ENCODE measurements around the gene KCNIP4.
"Not testable (repeated sequence)": the region's sequence is repeated elsewhere in the genome, so short reads cannot be mapped to it uniquely, and the experiment has no call there.

KCNIP4 gene

DNA sequence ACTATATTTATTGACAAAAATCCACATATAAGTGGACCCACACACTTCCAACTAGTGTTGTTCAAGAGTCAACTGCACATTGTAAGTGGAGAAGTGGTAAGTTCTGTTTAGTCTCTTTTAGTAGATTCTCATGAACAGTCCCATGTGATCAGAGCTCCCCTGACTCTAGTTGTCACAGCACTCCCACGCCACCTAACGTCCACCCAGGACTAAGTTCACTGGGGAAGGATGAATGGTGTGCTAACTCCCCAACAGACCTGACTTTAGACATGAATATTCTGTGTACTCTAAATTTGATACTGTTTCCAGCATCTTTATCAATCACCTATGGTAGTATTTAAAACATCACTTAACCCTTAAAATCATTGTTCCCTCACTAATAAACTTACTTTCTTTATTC lies 1188.5 kb downstream of the KCNIP4 start:
- DNase-seq: no peak
- H3K27me3 Mint-ChIP-seq (ENCODE audit: low read depth, poor library complexity): no peaks in the 10 kb centered on the region
- no peak overlapping the region for H3K4me3 Mint-ChIP-seq

DNA sequence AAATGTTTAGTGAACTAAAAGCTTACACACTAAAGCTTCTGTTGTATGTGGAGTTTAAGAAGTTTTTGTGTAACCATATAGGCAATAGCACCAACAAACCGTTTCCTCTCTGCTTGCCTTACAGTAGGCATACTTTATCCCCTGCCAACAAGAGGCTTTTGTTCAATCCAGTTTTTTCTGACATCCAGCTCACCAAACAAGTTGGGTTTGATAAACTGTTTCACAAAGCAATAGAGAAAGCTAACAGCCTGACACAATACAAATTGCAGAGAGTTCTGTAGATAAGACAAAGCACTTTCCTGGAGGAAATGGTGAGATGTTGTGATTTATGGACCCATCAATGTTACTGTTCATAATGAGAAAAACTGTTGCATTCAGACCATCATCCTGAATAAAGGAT lies 1194.5 kb downstream of the KCNIP4 start:
- no peaks in the 10 kb centered on the region for H3K4me1 Mint-ChIP-seq
- DNase-seq: no peak
- no peaks in the 10 kb centered on the region for H3K27me3 Mint-ChIP-seq (ENCODE audit: low read depth, poor library complexity)
- peaks cover 35% of the 10 kb centered on the region for H3K36me3 Mint-ChIP-seq (ENCODE audit: low read depth)
- H3K9me3 Mint-ChIP-seq: no peaks in the 10 kb centered on the region
- TF ChIP-seq, protein P1, sequence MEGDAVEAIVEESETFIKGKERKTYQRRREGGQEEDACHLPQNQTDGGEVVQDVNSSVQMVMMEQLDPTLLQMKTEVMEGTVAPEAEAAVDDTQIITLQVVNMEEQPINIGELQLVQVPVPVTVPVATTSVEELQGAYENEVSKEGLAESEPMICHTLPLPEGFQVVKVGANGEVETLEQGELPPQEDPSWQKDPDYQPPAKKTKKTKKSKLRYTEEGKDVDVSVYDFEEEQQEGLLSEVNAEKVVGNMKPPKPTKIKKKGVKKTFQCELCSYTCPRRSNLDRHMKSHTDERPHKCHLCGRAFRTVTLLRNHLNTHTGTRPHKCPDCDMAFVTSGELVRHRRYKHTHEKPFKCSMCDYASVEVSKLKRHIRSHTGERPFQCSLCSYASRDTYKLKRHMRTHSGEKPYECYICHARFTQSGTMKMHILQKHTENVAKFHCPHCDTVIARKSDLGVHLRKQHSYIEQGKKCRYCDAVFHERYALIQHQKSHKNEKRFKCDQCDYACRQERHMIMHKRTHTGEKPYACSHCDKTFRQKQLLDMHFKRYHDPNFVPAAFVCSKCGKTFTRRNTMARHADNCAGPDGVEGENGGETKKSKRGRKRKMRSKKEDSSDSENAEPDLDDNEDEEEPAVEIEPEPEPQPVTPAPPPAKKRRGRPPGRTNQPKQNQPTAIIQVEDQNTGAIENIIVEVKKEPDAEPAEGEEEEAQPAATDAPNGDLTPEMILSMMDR (IDR thresholded peaks at IDR 0.05): no peak
- H3K4me3 Mint-ChIP-seq: no peak overlapping the region
- H3K27ac Mint-ChIP-seq: no peak overlapping the region

More for the DNA sequence above, 1188.5 kb downstream of the KCNIP4 start:
- Mint-ChIP-seq H3K36me3 (ENCODE audit: low read depth) (no peaks in the 10 kb centered on the region), H3K27ac (no peak overlapping the region), H3K9me3 (no peaks in the 10 kb centered on the region), H3K4me1 (no peaks in the 10 kb centered on the region)
- TF ChIP-seq, protein P1 (IDR thresholded peaks at IDR 0.05): no peak

DNA sequence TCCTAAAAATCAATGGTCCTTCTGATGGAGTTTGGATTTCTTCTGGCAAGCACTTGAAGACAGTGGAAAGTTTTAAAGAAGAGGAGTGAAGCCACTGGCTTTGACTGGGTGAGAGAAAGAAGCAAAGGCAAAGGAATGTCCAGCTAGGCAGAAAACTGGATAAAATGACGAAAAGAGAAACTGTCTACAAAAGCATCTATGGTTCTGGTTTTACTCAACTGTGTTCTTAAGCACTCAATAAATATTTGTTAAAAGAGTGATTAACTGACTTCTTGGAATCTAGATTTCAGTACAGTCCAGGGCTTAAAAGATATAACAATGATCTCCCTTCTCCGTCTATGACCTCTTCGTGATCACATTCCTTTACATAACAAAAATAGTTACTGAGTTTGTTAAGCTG lies 1195.9 kb downstream of the KCNIP4 start:
- no peaks in the 10 kb centered on the region for H3K9me3 Mint-ChIP-seq
- no peak overlapping the region for H3K27ac Mint-ChIP-seq
- H3K4me3 Mint-ChIP-seq: no peak overlapping the region
- TF ChIP-seq, protein P1 (IDR thresholded peaks at IDR 0.05): no peak
- no peaks in the 10 kb centered on the region for H3K27me3 Mint-ChIP-seq (ENCODE audit: low read depth, poor library complexity)
- H3K4me1 Mint-ChIP-seq: no peaks in the 10 kb centered on the region
- H3K36me3 Mint-ChIP-seq (ENCODE audit: low read depth): peaks cover 43% of the 10 kb centered on the region
- DNase-seq: no peak

DNA sequence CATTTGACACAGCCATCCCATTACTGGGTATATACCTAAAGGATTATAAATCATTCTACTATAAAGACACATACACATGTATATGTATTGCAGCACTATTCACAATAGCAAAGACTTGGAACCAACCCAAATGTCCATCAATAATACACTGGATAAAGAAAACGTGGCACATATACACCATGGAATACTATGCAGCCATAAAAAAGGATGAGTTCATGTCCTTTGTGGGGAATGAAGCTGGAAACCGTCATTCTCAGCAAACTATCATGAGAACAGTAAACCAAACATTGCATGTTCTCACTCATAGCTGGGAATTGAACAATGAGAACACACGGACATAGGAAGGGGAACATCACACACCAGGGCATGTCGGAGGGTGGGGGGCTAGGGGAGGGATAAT lies 1202.6 kb downstream of the KCNIP4 start:
- H3K4me1 Mint-ChIP-seq; DNase-seq; H3K27me3 Mint-ChIP-seq (ENCODE audit: low read depth, poor library complexity); H3K4me3 Mint-ChIP-seq; H3K27ac Mint-ChIP-seq: not testable (repeated sequence)
- Mint-ChIP-seq H3K36me3 (ENCODE audit: low read depth) (peaks cover 56% of the 10 kb centered on the region), H3K9me3 (peaks cover 42% of the 10 kb centered on the region)

DNA sequence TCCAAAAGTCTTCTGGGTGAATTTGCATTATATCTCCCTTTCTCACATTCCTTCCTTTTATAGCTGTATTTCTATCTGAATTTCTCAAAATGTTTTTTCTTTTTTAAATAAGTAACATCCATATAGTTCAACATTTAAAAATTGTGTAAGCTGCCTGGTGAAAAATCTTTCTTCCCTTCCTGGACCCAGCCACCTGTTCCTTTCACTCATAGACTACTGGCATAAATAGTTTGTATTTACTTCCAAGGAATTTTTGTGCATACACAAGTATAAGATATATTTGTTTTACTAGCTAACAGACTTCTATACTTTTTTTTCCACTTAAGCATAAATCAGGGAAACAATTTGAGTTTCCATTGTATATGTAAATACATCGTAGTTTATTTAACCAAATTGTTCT lies 1212.6 kb downstream of the KCNIP4 start:
- DNase-seq: no peak
- Mint-ChIP-seq H3K27ac (no peak overlapping the region), H3K9me3 (peaks cover 64% of the 10 kb centered on the region)

DNA sequence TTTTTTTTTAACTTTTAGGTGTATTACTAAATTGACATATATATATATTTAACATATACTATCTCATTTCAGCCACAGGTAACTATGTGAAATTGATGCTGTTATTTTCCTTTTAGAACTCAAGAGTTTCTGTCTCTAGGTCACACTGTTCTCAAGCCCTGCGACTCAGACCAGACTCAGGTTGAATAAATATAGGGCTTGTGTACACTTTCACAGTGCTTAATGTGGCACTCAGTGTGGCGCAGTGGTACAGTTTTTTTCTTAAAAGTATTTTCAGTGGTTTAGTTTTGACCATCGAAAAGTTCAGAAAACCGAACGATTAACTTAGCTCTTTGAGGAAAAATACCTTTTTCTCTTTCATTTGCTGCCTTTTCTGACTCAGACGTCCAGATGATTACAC lies 1223.7 kb downstream of the KCNIP4 start:
- Mint-ChIP-seq H3K36me3 (ENCODE audit: low read depth) (peaks cover 63% of the 10 kb centered on the region), H3K4me3 (no peak overlapping the region), H3K27ac (no peak overlapping the region), H3K27me3 (ENCODE audit: low read depth, poor library complexity) (no peaks in the 10 kb centered on the region), H3K9me3 (peaks cover 36% of the 10 kb centered on the region), H3K4me1 (no peaks in the 10 kb centered on the region)
- no peak for DNase-seq
- TF ChIP-seq, protein P1 (IDR thresholded peaks at IDR 0.05): no peak

More for the DNA sequence above, 1212.6 kb downstream of the KCNIP4 start:
- peaks cover 100% of the 10 kb centered on the region for H3K36me3 Mint-ChIP-seq (ENCODE audit: low read depth)
- H3K27me3 Mint-ChIP-seq (ENCODE audit: low read depth, poor library complexity): no peaks in the 10 kb centered on the region
- H3K4me3 Mint-ChIP-seq: no peak overlapping the region
- TF ChIP-seq, protein P1 (IDR thresholded peaks at IDR 0.05): no peak
- H3K4me1 Mint-ChIP-seq: no peaks in the 10 kb centered on the region

Measured in nephron progenitor cell (in vitro differentiated cells).